Lung (tissue), 12 donors: ENCODE results near the gene PLXNA1. TPM values are rescaled to one million over a fixed set of nuclear protein-coding genes. Genes with fewer than 3 reads are reported as not detected.

Experiments
- ATAC-seq: fragments of 200-7000 bp; cut with Tn5 transposase; one replicate; pipeline ENCODE4 v1.9.1; 2020; ENCODE audit warnings: moderate number of reproducible peaks; ENCODE audit not compliant: insufficient read depth, low FRiP score
- DNase-seq, 3 donors: peaks; one replicate each; pipeline ENCODE4 v3.0.0-alpha.2; 2013 to 2017
- H3K27ac ChIP-seq, 2 donors: one replicate each; pipeline ENCODE4 v1.5.1; 2013; ENCODE audit warnings: mild to moderate bottlenecking in 2 of 2, moderate library complexity in 2 of 2, control low read depth in 1 of 2, inconsistent platforms in 1 of 2, low read depth in 1 of 2, low read length in 1 of 2
- H3K27me3 ChIP-seq, 3 donors: one replicate each; pipeline ENCODE4 v1.5.1; 2013; ENCODE audit warnings: low read length in 2 of 3; ENCODE audit not compliant: control insufficient read depth in 3 of 3, insufficient read depth in 3 of 3
- H3K36me3 ChIP-seq, 4 donors: one replicate each; pipeline ENCODE4 v1.5.1; 2013; ENCODE audit warnings: low read length in 4 of 4, mild to moderate bottlenecking in 1 of 4, moderate library complexity in 1 of 4; ENCODE audit not compliant: control insufficient read depth in 4 of 4, insufficient read depth in 4 of 4
- H3K4me1 ChIP-seq, 5 donors: one replicate each; pipeline ENCODE4 v1.5.1; 2013; ENCODE audit warnings: low read length in 5 of 5, mild to moderate bottlenecking in 2 of 5, moderate library complexity in 1 of 5; ENCODE audit not compliant: control insufficient read depth in 5 of 5, insufficient read depth in 5 of 5
- H3K4me3 ChIP-seq: one replicate; pipeline ENCODE4 v1.5.1; 2013; ENCODE audit warnings: mild to moderate bottlenecking, control low read depth, moderate library complexity
- H3K9ac ChIP-seq, 2 donors: one replicate each; pipeline ENCODE4 v1.5.1; 2013; ENCODE audit warnings: low read length in 2 of 2, control low read depth in 1 of 2; ENCODE audit not compliant: insufficient read depth in 1 of 2
- H3K9me3 ChIP-seq, 4 donors: one replicate each; pipeline ENCODE4 v1.5.1; 2013; ENCODE audit warnings: low read length in 3 of 4, mild to moderate bottlenecking in 1 of 4, moderate library complexity in 1 of 4; ENCODE audit not compliant: control insufficient read depth in 4 of 4, insufficient read depth in 3 of 4
- CTCF ChIP-seq: IDR thresholded peaks from 2 replicates; pipeline ENCODE4 v1.5.1; 2012; ENCODE audit warnings: mild to moderate bottlenecking; ENCODE audit errors: control extremely low read depth, extremely low read depth
- WGBS, 2 donors: extraction: QIAGEN DNeasy Blood & Tissue Kit; methylation state at CpG; one replicate each; pipeline ENCODE4 v1.1.7; 2013; 5-methylcytosine and 5-hydroxymethylcytosine counted together
- polyA plus RNA-seq, 2 donors: library from polyadenylated mRNA; stranded (reverse); fragments of 200-250 nt; gene quantifications; one replicate each; pipeline ENCODE4 v1.2.1, GENCODE V29; 2013
- total RNA-seq, 2 donors: library from RNA; depleted of rRNA in 1 of 2; stranded (reverse); fragments of >200 nt in 1 of 2; gene quantifications; one replicate each; pipeline ENCODE4 v1.2.1, GENCODE V29; 2014 to 2021
- donor health status: control.
- donor health status: control.
- donor health status: Bipolar disorder and iron deficiency.
- donor health status: healthy.
- donor health status: DM: yes; HTN: yes; CAD: no.

Gene PLXNA1
- total and polyA plus RNA-seq, 4 donors = 17.6 to 51.7 (median 21.7) TPM

GRCh38 chr3:127027811-127028548, 45.1 kb downstream of the PLXNA1 start:
- ATAC-seq (no peak), DNase-seq (no peak)
- H3K36me3 ChIP-seq = peaks cover 0 to 69% (median 10%) of the 10 kb centered on the region in 4 donors
- H3K27ac ChIP-seq = no peak overlapping the region
- H3K4me1 ChIP-seq = no peaks in the 10 kb centered on the region
- H3K9me3 ChIP-seq = no peaks in the 10 kb centered on the region
- no peaks in the 10 kb centered on the region for H3K27me3 ChIP-seq
- 92 to 96% methylated on average over 28 to 29 of the region's 29 CpGs for WGBS, 2 donors
- TF ChIP-seq CTCF = no peak
- H3K4me3 ChIP-seq = no peak overlapping the region
- H3K9ac ChIP-seq = no peak overlapping the region

- no peak for TF ChIP-seq CTCF
- no peak overlapping the region for H3K9ac ChIP-seq
- no peaks in the 10 kb centered on the region for H3K27me3 ChIP-seq
- no peak overlapping the region for H3K4me3 ChIP-seq
- peaks cover 0 to 71% (median 10%) of the 10 kb centered on the region in 4 donors for H3K36me3 ChIP-seq
- WGBS, 2 donors = 96 to 98% methylated on average over 23 to 30 of the region's 30 CpGs
- ATAC-seq (no peak), DNase-seq (no peak)
- no peaks in the 10 kb centered on the region for H3K9me3 ChIP-seq
- H3K4me1 ChIP-seq = no peaks in the 10 kb centered on the region
- no peak overlapping the region for H3K27ac ChIP-seq
Observed at GRCh38 chr3:127028781-127029657, 46.1 kb downstream of the PLXNA1 start.

GRCh38 chr3:127029658-127030507, 47.0 kb downstream of the PLXNA1 start:
- ATAC-seq (no peak), DNase-seq (no peak)
- 95 to 97% methylated on average over 41 to 42 of the region's 42 CpGs for WGBS, 2 donors
- no peak overlapping the region for H3K27ac ChIP-seq
- H3K4me1 ChIP-seq = no peaks in the 10 kb centered on the region
- H3K36me3 ChIP-seq = peaks cover 0 to 74% (median 10%) of the 10 kb centered on the region in 4 donors
- TF ChIP-seq CTCF = no peak
- H3K9ac ChIP-seq = no peak overlapping the region
- no peaks in the 10 kb centered on the region for H3K9me3 ChIP-seq
- no peak overlapping the region for H3K4me3 ChIP-seq
- no peaks in the 10 kb centered on the region for H3K27me3 ChIP-seq
